ENCODE results near the gene CLDN9.
"Not testable (repeated sequence)": the region's sequence is repeated elsewhere in the genome, so short reads cannot be mapped to it uniquely, and the experiment has no call there.

The CLDN9 gene

DNA sequence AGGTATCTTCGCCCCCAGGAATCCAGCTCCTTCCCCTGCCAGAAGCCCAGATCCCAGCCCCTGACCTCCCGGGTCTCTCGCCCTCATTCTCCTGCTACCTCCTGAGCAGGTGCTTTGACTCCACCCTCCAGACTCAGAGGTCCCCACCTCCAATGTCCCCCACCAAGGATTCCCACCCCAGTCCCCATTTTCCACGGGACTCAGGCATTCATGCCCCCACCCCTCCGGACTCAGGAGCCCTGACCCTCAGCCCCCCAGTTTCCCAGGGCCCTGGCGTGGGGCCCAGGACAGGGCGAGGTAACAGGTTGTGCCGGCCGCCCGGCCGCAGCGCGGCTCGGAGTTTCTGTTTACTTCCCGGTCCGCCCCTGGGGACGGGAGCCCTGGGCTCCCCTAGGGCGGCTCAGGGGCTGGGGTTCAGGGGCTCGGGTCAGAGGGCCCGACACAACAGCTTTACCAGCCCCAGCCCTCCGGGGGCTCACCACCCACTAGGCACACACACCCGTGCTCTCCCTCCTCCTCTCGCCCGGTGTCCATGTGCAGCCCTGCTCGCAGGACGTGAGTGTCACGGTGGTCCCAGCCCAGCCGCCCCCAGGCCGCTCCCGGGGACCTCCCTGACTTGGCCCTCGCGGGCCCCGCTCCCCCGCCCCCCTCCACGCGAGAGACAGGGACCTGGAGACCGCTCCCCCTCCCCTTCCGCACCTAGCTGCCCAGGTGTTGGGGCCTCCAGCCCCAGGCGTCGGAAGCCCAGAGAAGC, 23.4 kb downstream of the CLDN9 start:
- DNase-seq: no peak

DNA sequence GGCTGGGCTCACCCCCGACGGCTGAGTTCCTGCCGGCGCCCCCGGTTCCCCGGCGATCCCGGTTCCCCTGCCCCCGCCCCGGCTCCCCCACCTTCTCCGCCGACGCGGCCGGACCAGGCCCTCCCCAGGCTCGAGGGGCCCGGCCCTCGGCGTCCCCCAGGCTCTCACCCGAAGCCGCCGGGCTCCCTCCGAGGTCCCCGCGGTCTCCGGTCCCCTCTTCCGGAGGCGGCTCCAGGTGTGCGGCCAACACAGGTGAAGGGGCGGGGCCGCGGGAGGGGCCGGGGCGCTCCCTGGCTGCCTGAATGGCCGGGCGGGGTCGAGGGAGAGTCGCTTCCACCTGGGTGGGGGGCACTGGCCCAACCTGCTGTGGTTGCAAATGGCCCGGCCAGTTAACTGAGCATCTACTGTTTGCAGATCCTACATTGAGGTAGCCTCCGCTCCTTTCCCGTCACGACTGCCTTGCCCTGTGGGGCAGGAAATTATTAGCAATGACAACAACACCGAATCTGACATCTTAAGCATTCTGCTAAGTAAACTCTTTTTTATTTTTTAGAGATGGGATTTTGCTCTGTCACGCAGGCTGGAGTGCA, 24.1 kb downstream of the CLDN9 start, which contains the start of gene BICDL2:
Gene BICDL2, minus strand, starts transcription at position 219 of the 590 bp plus-strand sequence. CDS start 1,448 bp downstream, outside the sequence.
- no peak for DNase-seq

DNA sequence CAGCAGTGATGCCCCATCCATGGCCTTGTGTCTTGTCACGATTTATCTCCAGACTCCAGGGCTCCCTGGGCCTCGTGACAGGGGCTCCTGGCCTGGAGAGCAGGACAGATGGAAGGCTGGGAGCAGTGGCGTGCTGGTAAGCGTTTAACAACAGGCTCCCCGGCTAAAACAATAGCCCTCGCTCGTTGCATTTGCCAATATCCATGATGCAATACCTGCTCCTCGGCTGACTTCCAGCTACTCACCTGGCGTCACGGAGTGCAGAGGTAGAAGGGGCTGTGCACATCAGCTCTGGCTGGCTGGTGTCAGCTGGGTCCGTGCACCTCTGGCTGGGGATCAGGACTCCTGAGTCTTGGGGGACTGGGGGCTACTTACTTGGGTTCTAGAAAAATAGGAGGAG, 25.5 kb downstream of the CLDN9 start:
- DNase-seq: no peak

DNA sequence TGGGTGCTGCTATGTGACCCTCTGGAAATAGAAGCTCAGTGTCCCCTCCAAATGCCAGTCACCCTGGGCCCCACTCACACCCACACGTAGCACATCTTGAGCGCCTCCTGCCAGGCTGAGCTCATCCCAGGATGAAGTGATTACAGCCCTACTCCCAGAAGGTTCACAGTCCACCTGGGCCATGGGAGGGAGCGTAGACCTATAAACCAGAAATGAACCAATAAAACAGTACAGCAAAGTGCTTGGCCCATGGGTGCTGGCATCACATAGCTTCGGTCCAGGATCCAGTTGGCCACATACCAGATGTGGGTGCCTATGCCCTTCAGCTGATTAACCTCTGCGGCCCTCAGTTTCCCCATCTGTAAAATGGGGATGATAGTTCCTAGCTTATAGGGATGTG, 26.2 kb downstream of the CLDN9 start:
- no peak for DNase-seq

DNA sequence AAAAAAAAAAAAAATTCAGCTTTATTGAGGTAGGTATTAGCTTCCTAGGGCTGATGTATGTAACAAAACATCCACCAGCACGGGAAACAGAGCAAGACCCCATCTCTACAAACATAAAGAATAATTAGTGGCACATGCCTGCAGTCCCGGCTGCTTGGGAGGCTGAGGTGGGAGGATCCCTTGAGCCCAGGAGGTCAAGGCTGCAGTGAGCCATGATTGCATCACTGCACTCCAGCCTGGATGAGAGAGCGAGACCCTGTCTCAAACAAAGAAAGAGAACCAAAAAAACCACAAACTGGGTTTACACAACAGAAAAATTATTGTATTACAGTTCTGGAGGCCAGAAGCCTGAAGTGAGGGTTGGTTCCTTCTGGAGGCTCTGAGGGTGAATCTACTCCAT, 29.7 kb downstream of the CLDN9 start:
- DNase-seq: no peak

DNA sequence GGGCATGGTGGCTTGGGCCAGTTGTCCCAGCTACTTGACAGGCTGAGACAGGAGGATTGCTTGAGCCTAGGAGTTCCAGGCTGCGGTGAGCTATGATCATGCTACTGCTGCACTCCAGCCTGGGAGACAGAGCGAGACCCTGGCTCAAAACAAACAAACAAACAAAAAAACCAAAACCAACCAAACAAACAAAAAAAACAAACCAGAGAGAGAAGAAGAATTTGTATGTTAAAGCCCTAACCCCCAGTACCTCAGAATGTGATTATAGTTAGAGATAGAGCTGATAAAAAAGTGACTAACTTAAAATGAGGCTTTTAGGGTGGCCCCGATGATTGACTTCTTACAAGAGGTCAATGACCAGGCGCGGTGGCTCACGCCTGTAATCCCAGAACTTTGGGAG, 32.0 kb downstream of the CLDN9 start:
- no peak for DNase-seq

DNA sequence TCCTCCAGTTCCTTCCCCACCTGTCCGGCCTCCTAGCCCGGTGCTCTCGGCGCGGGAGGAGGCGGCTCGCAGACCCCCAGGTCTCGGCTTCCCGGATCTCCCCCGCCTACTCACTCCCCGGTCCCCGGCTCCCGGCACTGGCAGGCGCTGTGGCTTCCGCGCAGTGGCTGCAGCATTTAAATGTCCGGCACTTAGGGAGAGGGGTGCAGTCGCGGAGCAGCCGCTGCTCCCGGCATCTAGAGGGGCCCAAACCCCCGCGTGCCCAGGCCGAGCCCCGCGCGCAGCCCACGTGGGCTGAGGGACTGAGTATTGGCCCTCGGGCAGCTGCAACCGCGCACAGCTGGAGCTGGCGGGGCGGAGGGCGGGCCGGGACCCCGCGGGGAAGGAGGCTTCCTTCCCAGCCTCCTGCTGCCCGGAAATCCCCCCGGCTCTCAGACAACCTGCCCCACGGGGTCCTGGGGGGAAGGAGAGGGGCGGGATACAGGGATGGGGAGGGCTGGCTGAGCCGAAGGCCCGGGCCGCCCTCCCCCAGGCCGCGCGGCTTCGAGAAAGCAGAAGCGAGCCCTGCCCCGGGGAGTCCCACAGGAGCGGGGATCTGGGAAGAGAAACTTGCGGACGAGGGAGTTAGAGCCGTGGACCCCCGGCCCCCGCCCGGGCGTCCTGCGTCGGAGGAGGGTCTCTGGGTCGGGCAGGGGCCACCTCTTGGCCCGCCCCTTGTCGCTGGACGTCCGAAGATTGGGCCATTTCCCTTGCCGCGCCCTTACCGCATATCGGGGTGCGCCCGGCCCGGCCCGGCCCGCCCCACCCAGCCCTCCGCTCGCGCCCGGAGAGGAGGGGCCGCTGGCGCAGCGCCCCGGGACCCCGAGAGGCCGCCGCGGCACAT, 33.3 kb downstream of the CLDN9 start, which contains the start of gene MMP25:
Gene MMP25, plus strand, starts transcription at position 804 of the 883 bp plus-strand sequence. CDS start 357 bp downstream, outside the sequence.
- no peak for DNase-seq

DNA sequence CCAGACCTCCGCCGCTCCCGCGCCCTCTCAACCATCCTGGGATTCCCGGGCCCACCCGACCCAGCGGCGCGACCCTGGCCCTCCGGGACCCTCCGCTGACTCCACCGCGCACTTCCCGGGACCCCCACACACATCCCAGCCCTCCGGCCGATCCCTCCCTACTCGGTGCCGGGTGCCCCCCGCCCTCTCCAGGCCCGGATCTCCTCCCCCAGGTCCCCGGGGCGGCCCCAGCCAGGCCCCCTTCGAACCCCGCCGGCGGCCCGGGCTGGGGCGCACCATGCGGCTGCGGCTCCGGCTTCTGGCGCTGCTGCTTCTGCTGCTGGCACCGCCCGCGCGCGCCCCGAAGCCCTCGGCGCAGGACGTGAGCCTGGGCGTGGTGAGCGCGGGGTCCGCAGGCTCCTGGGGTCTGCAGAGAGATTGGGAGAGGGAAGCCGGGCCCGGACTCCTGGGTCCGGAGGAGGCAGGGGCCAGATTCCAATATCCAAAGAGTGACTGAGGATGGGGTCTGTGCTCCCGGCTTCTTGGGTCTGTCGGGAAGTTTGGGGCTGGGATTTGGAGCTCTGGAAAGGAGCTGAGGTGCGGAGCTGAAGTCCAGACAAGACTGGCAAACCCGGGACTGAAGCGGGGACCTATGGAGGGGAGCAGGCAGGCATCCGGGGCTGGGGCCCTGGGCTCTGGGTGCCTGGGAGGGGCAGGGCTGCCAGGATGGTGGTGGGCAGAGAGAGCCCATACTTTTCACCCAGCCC, 34.1 kb downstream of the CLDN9 start:
- no peak for DNase-seq

DNA sequence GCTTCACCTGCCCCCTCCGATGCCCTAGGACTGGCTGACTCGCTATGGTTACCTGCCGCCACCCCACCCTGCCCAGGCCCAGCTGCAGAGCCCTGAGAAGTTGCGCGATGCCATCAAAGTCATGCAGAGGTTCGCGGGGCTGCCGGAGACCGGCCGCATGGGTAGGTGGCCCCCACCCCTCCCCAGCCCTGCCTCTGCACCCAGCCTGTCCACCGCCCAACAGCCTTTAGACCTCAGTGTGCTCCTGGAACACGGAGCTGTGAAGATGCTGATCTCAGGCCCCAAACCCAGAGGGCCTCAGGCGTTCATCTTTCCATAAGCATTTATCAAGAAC, 34.6 kb downstream of the CLDN9 start:
- no peak for DNase-seq

DNA sequence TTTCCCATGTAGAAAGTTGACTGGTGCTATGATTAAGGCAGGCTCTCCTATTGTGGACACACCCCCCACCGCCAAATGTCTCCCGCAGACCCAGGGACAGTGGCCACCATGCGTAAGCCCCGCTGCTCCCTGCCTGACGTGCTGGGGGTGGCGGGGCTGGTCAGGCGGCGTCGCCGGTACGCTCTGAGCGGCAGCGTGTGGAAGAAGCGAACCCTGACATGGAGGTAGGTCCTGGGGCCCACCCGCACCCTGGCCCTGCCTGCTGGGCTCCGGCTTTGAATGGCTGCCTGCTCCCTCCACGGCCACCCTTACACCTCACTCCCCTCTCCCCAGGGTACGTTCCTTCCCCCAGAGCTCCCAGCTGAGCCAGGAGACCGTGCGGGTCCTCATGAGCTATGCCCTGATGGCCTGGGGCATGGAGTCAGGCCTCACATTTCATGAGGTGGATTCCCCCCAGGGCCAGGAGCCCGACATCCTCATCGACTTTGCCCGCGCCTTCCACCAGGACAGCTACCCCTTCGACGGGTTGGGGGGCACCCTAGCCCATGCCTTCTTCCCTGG, 37.3 kb downstream of the CLDN9 start:
- DNase-seq: no peak

DNA sequence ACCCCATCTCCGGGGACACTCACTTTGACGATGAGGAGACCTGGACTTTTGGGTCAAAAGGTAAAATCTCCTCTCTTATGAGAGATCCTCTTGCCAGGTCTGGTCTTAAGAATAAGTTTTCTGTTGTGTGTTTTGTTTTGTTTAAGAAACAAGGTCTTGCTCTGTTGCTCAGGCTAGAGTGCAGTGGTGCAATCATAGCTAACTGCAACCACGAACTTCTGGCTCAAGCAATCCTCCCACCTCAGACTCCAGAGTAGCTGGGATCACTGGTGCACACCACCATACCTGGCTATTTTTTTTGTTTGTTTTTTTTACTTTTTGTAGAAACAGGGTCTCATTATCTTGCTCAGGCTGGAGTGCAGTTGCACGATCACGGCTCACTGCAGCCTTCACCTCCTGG, 37.8 kb downstream of the CLDN9 start:
- DNase-seq: no peak

DNA sequence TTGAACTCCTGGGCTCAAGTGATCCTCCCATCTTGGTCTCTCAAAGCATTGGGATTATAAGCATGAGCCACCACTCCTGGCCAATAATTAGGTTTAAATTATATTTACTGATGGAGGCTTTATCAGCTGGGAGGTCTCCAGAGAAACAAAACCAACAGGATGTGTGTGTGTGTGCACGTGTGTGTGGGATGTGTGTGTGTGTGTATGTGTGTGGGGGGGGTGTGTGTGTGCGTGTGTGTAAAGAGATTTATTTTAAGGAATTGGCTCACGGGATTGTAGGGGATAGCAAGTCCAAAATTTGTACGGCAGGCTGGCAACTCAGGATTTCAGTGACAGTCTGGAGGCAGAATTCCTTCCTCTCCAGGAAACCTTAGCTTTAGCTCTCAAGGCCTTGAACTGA, 38.3 kb downstream of the CLDN9 start:
- DNase-seq: no peak

DNA sequence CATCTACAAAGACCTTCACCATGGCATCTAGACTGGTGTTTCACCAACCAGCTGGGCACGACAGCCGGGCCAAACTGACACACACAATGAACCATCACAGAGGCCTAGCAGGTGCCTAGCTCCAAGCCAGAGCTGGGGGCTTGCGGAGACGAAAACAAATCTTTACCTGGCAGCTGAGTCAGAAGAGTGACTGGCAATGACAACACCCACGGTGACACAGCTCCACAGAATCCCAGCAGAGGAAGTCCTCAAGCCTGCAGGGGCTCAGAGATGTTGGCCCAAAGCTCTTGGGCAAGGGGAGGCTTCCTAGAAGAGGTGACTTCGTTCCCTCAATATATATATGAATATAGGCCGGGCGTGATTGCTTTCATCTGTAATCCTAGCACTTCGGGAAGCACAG, 38.8 kb downstream of the CLDN9 start:
- no peak for DNase-seq

DNA sequence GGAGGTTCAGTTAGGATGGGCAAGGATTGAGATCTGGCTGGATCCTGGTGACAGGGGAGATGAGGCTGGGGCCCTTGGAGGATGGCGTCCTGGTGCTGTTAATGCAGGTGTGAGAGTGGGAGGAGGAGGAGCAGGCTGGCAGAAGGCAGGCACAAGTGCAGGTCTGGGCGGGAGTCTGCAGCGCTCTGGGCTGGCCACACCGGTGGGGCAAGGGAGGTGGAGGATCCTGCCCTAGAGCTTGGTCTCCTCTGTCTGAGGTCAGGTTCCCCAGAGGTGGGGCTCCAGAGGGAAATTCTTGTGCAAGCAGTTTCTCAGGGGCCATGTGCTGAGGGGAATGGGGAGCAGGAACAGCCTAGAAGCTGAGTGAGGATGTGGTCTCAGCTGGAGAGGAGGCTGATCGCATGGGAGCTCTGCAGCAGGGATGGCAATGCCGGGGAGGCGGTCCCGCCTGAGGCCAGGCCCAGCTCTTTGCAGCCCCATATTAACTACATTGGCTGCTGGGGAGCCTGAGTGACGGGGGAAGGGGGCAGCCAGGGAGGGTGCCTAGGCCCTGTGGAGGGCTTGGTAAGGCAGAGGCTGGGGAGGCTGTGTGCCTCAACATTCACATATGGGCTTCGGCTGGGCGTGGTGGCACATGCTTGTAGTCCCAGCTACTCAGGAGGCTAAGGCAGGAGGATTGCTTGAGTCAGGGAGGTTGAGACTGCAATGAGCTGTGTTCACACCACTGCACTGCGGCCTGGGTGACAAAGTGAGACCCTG, 40.0 kb downstream of the CLDN9 start:
- not testable (repeated sequence) for DNase-seq

DNA sequence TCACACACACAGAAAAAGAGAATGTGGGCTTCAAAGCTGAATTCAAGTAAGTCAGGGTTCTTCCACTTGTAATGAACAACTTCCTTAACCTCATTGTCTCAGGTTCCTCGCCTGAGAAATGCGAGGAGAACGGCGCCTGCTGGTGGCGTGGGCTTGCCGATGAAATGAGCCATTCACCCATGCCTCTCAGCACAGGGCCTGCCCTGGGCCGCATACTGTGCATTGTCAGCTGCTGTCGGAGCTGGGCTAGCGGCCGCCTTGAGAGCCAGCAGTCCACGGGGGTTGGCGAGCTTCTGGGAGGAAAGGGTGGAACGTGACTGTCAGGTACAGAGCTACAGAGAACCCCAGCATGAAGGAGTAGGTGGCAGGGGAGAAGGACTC, 40.6 kb downstream of the CLDN9 start:
- DNase-seq: not testable (repeated sequence)

DNA sequence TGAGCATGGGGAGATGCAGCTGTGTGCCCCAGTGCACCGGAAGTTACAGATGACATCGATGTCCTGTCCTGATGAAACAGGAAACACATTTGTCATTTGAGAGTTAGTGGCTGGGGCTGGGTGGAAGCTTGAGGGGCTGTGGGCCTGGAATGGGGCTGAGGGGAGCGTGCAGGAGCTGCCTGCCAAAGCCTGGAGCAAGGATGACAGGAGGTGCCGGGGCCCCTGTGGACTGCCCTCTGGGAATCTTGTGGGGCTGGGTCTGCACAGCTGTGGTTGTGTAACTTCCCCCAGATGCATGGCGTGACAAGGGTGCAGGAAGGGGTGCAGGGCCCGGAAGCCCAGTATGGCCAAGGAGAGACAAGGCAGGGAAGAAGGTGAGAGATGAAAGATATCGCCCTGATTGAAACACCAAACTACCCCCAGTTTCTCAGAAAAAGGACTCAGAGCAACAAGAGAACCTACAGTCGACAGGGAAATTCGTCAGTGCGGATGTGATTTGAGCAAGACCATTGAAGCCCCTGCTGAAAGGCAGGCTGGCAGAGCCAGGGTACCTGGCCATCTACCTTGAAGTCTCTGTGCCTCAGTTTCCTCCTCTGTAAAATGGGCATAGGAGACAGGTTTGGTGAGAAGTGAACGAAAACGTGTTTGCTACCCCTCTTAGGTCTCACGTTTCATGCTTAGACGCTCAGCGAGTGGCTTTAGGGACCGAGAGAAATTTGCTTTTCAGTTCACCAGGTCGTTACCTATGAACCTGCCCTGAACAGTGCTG, 42.4 kb downstream of the CLDN9 start:
- DNase-seq: no peak

DNA sequence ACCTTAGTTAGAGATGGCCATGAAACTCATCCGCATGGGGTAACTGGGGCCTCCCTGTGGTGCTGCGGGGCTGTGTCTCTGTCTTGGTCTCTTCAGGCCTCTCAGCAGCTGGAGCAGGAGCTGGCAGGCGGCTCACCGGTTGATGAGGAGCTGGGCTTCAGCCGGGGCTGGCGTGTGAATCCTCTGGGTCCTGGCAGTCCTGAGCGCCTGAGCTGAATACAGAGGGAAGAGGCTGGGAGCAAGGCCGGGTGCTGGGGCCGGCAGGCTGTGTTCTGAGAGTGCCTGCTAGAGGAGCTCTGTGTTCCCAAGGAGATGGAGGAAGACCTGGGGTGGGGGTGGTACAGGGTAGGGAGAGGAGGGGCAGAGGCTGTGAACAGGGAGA, 43.0 kb downstream of the CLDN9 start:
- DNase-seq: not testable (repeated sequence)

DNA sequence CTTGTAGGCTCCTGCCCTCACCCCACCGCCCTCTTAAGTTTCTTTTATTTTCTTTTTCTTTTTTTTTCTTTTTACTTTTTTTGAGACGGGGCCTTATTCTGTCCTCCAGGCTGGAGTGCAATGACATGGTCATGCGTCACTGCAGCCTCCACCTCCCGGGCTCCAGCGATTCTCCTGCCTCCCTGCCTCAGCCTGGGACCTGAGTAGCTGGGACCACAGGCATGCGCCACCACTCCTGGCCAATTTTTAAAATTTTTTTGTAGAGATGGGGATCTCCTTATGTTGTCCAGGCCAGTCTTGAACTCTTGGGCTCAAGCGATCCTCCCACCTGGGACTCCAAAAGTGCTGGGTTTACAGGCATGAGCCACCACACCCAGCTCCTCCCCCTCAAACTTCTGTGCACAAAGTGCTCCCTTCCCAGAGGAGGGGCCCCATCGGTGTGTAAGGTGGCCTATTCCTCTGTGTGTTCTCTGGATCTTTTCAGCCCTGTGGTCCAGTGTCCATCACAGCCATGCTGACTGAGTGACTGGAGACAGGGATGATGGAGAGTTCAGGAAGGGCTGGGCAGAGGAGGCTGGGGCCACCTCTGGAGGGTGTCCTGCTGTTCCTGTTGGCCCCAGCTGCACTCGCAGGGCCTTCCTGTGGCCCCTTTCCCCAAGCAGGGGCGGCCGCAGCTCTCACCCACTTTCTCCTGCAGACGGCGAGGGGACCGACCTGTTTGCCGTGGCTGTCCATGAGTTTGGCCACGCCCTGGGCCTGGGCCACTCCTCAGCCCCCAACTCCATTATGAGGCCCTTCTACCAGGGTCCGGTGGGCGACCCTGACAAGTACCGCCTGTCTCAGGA, 43.8 kb downstream of the CLDN9 start:
- DNase-seq: no peak

DNA sequence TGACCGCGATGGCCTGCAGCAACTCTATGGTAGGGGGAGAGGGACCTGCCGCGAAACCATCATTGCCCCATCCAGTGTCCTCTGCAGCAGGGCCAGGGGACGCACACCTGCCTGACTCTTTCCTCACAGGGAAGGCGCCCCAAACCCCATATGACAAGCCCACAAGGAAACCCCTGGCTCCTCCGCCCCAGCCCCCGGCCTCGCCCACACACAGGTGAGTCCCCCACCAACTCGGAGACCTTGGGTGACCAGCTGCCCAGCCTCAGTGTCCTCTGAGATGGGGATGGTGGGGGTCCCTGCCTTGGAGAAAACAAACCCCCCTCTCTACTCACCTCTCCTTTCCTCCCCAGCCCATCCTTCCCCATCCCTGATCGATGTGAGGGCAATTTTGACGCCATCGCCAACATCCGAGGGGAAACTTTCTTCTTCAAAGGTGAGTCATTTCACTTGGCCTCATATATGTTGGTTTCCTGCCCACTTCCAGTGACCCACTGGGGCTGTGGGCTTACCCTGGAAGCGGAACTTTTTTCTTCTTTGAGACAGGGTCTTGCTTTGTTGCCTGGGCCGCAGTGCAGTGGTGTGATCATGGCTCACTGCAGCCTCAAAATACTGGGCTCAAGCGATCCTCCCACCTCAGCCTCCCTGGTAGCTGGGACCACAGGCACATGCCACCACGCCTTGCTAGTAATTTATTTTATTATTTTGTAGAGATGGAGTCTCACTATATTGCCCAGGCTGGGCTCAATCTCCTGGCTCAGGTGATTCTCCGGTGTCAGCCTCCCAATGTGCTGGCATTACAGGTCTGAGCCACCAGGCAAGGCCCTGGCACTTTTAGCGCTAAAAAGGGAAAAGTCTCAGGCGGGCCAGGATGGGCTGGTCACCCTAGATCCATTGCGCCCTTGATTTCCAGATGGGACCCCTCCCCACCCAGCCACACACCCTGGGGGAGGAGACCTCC, 44.7 kb downstream of the CLDN9 start:
- DNase-seq: no peak

All from cortex of kidney (tissue), 1 donor.